Psoas muscle (tissue), 8 donors: ENCODE data around the gene MRS2. TPM values are rescaled to one million over a fixed set of nuclear protein-coding genes. Genes with fewer than 3 reads are reported as not detected.

Experiments
- ATAC-seq, 4 donors: fragments of 200-7000 bp; cut with Tn5 transposase; one replicate each; pipeline ENCODE4 v1.9.1; 2020; ENCODE audit warnings: moderate library complexity in 3 of 4, mild to moderate bottlenecking in 2 of 4
- DNase-seq, 2 donors: peaks; one replicate each; pipeline ENCODE4 v3.0.0-alpha.2; 2020
- H3K27ac ChIP-seq: fragments of 200-600 bp; one replicate; pipeline ENCODE4 v1.8.0; 2022
- H3K27me3 ChIP-seq, 3 donors: fragments of 200-600 bp in 1 of 3; one replicate each; pipeline versions ENCODE4 v1.6.1 to v1.8.0; 2013 to 2022; ENCODE audit warnings: low read length in 2 of 3, mild to moderate bottlenecking in 2 of 3, moderate library complexity in 1 of 3; ENCODE audit not compliant: insufficient read depth in 3 of 3
- H3K36me3 ChIP-seq, 2 donors: fragments of 200-600 bp in 1 of 2; one replicate each; pipeline versions ENCODE4 v1.6.1 to v1.8.0; 2013 to 2022; ENCODE audit warnings: low read depth in 1 of 2, mild to moderate bottlenecking in 1 of 2, moderate library complexity in 1 of 2; ENCODE audit not compliant: insufficient read depth in 1 of 2
- H3K4me1 ChIP-seq: fragments of 200-600 bp; one replicate; pipeline ENCODE4 v1.8.0; 2022
- H3K4me3 ChIP-seq: fragments of 200-600 bp; one replicate; pipeline ENCODE4 v1.8.0; 2022; ENCODE audit warnings: mild to moderate bottlenecking
- H3K9me3 ChIP-seq: fragments of 200-600 bp; one replicate; pipeline ENCODE4 v1.8.0; 2022
- WGBS, 3 donors: extraction: QIAGEN DNeasy Blood & Tissue Kit; methylation state at CpG; one replicate each; pipeline versions ENCODE4 v1.1.6 to v1.1.7; 2013; 5-methylcytosine and 5-hydroxymethylcytosine counted together
- intact Hi-C, 2 donors: fragments of 100-400 bp; cut with DNase I; formaldehyde crosslinking; loops; one replicate each; pipeline versions ENCODE4 v1.11.0 to v1.14.2; 2022
- polyA plus RNA-seq, 3 donors: library from polyadenylated mRNA; stranded (reverse); fragments of 200-250 nt; gene quantifications; one replicate each; pipeline ENCODE4 v1.2.3, GENCODE V29; 2013
- total RNA-seq, 4 donors: library from RNA; stranded (reverse); fragmentation: NEBNext Ultra II Directional in 2 of 4; extraction: Animal tissue kit (Norgen Biotek cat#: 25700) in 2 of 4; gene quantifications; one replicate each; pipeline versions ENCODE4 v1.2.1 to v1.2.4, GENCODE V29; 2021 to 2023
- TF ChIP-seq, protein P1 (sequence below): fragments of 200-600 bp; IDR thresholded peaks from one replicate; pipeline ENCODE4 v1.8.0; 2022; ENCODE audit warnings: antibody characterized with exemption
- donor health status: healthy with polysubstance abuse.
- donor health status: DM: no; HTN: no; CAD: no; lungs with moderate emphysema.
- donor health status: Bipolar disorder and iron deficiency.
- donor health status: healthy.
- donor health status: DM: yes; HTN: yes; CAD: no.
- donor health status: DM: no; HTN: no; CAD: no.
- donor health status: DM: no; HTN: no; CAD: no.
- donor health status: DM: yes; HTN: yes; CAD: no.

Gene MRS2
- total and polyA plus RNA-seq, 7 donors = 26.2 to 52.6 (median 33.4) TPM

DNA sequence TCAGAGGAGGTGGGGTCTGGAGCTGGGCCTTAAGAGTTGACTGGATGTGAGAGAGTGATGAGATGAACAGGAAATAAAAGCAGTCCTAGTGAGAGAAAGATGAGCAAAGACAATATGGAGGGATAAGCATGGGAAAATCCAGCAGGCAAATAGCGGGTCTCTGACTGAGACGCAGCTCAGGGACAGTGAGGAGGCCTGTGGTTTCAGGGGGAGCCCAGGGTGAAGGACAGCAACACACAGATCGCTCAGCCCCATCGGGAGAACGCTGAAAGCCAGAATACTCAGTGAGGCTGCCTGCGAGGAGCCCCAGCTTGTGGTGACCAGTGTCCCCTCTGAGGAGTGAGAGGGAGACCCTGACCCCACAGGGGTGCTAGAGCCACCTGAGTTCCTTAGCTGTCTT, 28.1 kb upstream of the MRS2 start:
- Histone ChIP-seq H3K27me3 (no peaks in the 10 kb centered on the region), H3K9me3 (no peaks in the 10 kb centered on the region), H3K4me3 (no peak overlapping the region), H3K4me1 (no peaks in the 10 kb centered on the region), H3K27ac (no peak overlapping the region), H3K36me3 (no peaks in the 10 kb centered on the region)
- intact Hi-C loops = no loop called here
- no peak for ATAC-seq
- TF ChIP-seq, protein P1, sequence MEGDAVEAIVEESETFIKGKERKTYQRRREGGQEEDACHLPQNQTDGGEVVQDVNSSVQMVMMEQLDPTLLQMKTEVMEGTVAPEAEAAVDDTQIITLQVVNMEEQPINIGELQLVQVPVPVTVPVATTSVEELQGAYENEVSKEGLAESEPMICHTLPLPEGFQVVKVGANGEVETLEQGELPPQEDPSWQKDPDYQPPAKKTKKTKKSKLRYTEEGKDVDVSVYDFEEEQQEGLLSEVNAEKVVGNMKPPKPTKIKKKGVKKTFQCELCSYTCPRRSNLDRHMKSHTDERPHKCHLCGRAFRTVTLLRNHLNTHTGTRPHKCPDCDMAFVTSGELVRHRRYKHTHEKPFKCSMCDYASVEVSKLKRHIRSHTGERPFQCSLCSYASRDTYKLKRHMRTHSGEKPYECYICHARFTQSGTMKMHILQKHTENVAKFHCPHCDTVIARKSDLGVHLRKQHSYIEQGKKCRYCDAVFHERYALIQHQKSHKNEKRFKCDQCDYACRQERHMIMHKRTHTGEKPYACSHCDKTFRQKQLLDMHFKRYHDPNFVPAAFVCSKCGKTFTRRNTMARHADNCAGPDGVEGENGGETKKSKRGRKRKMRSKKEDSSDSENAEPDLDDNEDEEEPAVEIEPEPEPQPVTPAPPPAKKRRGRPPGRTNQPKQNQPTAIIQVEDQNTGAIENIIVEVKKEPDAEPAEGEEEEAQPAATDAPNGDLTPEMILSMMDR = no peak
- DNase-seq = no peak
- WGBS, 3 donors = 85 to 89% (median 87%) methylated on average over 6 of the region's 6 CpGs

DNA sequence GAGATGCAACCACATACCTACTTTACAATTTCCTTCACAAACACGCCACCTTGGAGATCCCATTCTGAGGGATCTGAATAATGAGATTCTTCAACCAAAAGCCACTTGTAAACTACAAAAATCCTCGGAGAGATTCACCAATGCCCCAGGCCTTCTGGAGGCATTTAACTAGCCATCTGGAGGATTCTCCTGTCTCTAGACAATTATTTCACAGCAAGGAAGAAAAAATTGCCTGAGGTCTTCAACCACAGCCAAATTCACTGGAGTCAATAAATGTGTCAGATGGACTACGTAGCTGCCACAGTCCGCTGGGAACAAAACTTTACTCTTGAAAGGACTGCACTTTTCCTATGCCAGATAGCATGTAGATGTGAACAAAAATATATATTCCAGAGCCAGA, 25.9 kb upstream of the MRS2 start:
- 44 to 66% (median 62%) methylated on average over 4 of the region's 4 CpGs for WGBS, 3 donors
- Histone ChIP-seq H3K4me3 (no peak overlapping the region), H3K27me3 (no peaks in the 10 kb centered on the region), H3K36me3 (no peaks in the 10 kb centered on the region), H3K27ac (no peak overlapping the region), H3K9me3 (no peaks in the 10 kb centered on the region), H3K4me1 (no peaks in the 10 kb centered on the region)
- DNase-seq (no peak), ATAC-seq (no peak)
- TF ChIP-seq, protein P1 = no peak
- intact Hi-C loops = no loop called here

DNA sequence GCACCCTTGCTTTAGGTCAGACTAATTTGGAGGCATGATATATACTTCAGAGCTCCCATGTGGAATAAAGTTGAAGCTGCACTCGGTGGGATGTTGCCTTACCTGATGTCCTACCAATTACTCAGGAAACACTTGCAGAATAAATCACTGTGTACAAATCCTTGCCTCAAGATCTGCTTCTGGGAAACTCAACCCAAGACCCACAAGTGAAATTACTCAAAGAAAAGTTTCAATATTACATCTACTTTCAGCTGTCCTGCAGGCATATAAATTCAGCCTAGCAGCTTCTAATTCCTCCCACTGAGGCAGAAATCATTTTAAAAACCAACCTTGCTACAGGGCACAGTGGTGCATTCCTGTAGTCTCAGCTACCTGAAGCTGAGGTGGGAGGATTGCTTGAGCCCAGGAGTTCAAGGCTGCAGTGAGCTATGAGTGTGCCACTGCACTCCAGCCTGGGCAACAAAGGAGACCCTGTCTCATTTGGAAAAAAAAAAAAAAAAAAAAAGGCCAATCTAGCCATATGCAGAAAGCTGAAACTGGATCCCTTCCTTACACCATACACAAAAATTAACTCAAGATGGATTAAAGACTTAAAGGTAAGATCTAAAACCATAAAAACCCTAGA, 24.2 kb upstream of the MRS2 start:
- WGBS, 3 donors = 54 to 65% (median 64%) methylated on average over 1 of the region's 1 CpG
- no peak overlapping the region for H3K4me3 ChIP-seq
- no peak for DNase-seq
- H3K9me3 ChIP-seq = no peaks in the 10 kb centered on the region
- intact Hi-C loops = no loop called here
- no peaks in the 10 kb centered on the region for H3K27me3 ChIP-seq
- ATAC-seq = no peak
- H3K36me3 ChIP-seq = no peaks in the 10 kb centered on the region
- TF ChIP-seq, protein P1 = no peak
- H3K4me1 ChIP-seq = no peaks in the 10 kb centered on the region
- H3K27ac ChIP-seq = no peak overlapping the region

DNA sequence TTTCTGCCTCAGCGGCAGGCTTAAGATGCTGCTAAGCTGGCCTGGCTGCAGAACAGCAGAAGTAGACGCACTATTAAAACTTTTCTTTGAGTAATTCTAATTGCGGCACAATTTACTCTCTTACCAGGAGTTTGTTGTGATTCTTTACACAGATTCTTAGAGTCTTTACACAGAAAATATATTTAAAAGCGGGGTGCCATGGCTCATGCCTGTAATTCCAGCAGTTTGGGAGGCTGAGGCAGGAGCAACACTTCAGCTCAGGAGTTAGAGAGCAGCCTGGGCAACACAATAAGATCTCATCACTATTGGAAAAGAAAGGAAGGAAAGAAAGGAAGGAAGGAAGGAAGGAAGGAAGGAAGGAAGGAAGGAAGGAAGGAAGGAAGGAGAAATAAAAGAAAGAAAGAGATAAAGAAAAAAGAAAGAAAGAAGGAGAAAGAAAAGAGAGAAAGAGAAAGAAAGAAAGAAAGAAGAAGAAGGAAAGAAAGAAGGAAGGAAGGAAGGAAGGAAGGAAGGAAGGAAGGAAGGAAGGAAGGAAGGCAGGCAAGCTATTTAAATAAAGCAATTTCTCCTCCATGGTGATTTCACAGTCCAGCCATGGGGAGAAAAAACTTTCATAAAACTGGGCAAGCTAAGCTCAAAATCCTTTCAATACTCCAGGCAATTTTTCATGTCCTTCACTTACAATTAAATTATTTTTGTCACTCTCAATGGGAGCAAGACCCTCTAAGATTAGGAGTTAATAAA, 21.1 kb upstream of the MRS2 start:
- Histone ChIP-seq H3K4me3 (no peak overlapping the region), H3K9me3 (no peaks in the 10 kb centered on the region), H3K27me3 (no peaks in the 10 kb centered on the region), H3K4me1 (no peaks in the 10 kb centered on the region), H3K36me3 (no peaks in the 10 kb centered on the region), H3K27ac (no peak overlapping the region)
- ATAC-seq (no peak), DNase-seq (no peak)
- intact Hi-C loops = no loop called here
- 95 to 97% (median 96%) methylated on average over 4 of the region's 4 CpGs for WGBS, 3 donors
- TF ChIP-seq, protein P1 = no peak
